ENCODE data around the gene EXT2.

EXT2 gene

GRCh38 chr11:44090539-44090938, 4.9 kb upstream of the EXT2 start:
- no peaks in the 10 kb centered on the region for H3K27me3 ChIP-seq (ENCODE audit: insufficient read depth, poor library complexity, severe bottlenecking)
- TF ChIP-seq, protein P1, sequence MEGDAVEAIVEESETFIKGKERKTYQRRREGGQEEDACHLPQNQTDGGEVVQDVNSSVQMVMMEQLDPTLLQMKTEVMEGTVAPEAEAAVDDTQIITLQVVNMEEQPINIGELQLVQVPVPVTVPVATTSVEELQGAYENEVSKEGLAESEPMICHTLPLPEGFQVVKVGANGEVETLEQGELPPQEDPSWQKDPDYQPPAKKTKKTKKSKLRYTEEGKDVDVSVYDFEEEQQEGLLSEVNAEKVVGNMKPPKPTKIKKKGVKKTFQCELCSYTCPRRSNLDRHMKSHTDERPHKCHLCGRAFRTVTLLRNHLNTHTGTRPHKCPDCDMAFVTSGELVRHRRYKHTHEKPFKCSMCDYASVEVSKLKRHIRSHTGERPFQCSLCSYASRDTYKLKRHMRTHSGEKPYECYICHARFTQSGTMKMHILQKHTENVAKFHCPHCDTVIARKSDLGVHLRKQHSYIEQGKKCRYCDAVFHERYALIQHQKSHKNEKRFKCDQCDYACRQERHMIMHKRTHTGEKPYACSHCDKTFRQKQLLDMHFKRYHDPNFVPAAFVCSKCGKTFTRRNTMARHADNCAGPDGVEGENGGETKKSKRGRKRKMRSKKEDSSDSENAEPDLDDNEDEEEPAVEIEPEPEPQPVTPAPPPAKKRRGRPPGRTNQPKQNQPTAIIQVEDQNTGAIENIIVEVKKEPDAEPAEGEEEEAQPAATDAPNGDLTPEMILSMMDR (IDR thresholded peaks at IDR 0.05; ENCODE audit: insufficient read depth, low read length) = no peak
- TF ChIP-seq POLR2AphosphoS5 (IDR thresholded peaks at IDR 0.05; ENCODE audit: low read depth) (no peak), SPI1 (IDR thresholded peaks at IDR 0.05; ENCODE audit: borderline replicate concordance, low read depth) (no peak), GABPA (IDR thresholded peaks at IDR 0.05; ENCODE audit: low read depth) (no peak)
- TF ChIP-seq, protein P2, sequence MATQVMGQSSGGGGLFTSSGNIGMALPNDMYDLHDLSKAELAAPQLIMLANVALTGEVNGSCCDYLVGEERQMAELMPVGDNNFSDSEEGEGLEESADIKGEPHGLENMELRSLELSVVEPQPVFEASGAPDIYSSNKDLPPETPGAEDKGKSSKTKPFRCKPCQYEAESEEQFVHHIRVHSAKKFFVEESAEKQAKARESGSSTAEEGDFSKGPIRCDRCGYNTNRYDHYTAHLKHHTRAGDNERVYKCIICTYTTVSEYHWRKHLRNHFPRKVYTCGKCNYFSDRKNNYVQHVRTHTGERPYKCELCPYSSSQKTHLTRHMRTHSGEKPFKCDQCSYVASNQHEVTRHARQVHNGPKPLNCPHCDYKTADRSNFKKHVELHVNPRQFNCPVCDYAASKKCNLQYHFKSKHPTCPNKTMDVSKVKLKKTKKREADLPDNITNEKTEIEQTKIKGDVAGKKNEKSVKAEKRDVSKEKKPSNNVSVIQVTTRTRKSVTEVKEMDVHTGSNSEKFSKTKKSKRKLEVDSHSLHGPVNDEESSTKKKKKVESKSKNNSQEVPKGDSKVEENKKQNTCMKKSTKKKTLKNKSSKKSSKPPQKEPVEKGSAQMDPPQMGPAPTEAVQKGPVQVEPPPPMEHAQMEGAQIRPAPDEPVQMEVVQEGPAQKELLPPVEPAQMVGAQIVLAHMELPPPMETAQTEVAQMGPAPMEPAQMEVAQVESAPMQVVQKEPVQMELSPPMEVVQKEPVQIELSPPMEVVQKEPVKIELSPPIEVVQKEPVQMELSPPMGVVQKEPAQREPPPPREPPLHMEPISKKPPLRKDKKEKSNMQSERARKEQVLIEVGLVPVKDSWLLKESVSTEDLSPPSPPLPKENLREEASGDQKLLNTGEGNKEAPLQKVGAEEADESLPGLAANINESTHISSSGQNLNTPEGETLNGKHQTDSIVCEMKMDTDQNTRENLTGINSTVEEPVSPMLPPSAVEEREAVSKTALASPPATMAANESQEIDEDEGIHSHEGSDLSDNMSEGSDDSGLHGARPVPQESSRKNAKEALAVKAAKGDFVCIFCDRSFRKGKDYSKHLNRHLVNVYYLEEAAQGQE (IDR thresholded peaks at IDR 0.05; ENCODE audit: insufficient replicate concordance, low read depth) = no peak
- H3K4me3 ChIP-seq (replicated peaks; ENCODE audit: insufficient read depth, low read length) = no peak overlapping the region
- no peak for DNase-seq (ENCODE audit: low read depth in 1 of 2, low spot score in 1 of 2)
- no peak overlapping the region for H3K27ac ChIP-seq (replicated peaks)

GRCh38 chr11:44094260-44094868, 1.1 kb upstream of the EXT2 start:
- no peak overlapping the region for H3K4me3 ChIP-seq (replicated peaks; ENCODE audit: insufficient read depth, low read length)
- no peaks in the 10 kb centered on the region for H3K27me3 ChIP-seq (ENCODE audit: insufficient read depth, poor library complexity, severe bottlenecking)

DNA sequence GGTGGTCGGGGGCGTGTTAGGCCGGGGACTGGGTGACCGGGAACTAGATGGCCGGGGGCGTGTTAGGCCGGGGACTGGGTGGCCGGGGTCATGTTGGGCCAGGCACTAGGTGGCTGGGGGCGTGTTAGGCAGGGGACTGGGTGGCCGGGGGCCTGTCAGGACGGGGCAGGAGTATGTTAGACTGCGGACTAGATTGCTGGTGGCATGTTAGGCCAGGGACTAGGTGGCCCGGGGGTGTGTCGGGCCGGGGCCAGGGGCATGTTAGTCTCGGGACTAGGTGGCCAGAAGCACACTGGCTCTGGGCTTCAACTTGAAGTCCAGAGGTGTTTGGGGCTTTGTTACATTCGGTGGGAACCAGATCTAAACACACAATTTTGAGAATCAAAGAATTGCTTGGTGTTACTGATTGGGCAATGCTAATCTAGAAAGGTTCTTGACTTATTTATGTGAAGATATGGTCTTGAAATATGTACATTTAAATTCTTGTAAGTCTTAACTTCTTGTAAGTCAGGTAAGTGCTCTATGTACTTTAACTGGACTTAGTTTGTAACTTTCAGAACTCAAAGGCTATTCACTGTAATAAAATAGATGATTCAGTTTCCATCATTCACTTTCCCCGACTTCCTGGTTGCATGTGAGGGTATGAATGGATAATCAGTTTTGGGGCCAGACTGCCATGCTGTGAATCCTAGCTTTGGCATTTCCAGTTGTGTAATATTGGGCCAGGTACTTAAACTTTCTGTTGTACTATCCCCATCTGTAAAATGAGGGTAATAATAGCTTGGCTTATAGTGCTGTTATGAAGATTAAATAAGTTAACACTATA, 1.1 kb downstream of the EXT2 start:
- TF ChIP-seq POLR2AphosphoS5 (IDR thresholded peaks at IDR 0.05; ENCODE audit: low read depth) = no peak
- no peak for TF ChIP-seq GABPA (IDR thresholded peaks at IDR 0.05; ENCODE audit: low read depth)
- TF ChIP-seq, protein P1 (IDR thresholded peaks at IDR 0.05; ENCODE audit: insufficient read depth, low read length) = no peak
- no peak for TF ChIP-seq SPI1 (IDR thresholded peaks at IDR 0.05; ENCODE audit: borderline replicate concordance, low read depth)
- TF ChIP-seq, protein P2 (IDR thresholded peaks at IDR 0.05; ENCODE audit: insufficient replicate concordance, low read depth) = no peak
- H3K27me3 ChIP-seq (ENCODE audit: insufficient read depth, poor library complexity, severe bottlenecking) = no peaks in the 10 kb centered on the region
- H3K27ac ChIP-seq (replicated peaks) = no peak overlapping the region
- peak overlapping the region; percentile 86 for H3K4me3 ChIP-seq (replicated peaks; ENCODE audit: insufficient read depth, low read length)
- no peak for DNase-seq (ENCODE audit: low read depth in 1 of 2, low spot score in 1 of 2)

More at GRCh38 chr11:44094260-44094868, 1.1 kb upstream of the EXT2 start:
- no peak for TF ChIP-seq POLR2AphosphoS5 (IDR thresholded peaks at IDR 0.05; ENCODE audit: low read depth)
- TF ChIP-seq SPI1 (IDR thresholded peaks at IDR 0.05; ENCODE audit: borderline replicate concordance, low read depth) = no peak
- TF ChIP-seq GABPA (IDR thresholded peaks at IDR 0.05; ENCODE audit: low read depth) = no peak
- TF ChIP-seq, protein P2 (IDR thresholded peaks at IDR 0.05; ENCODE audit: insufficient replicate concordance, low read depth) = no peak
- TF ChIP-seq, protein P1 (IDR thresholded peaks at IDR 0.05; ENCODE audit: insufficient read depth, low read length) = peak; percentile 63
- peak; percentile 62 to 77 for DNase-seq (ENCODE audit: low read depth in 1 of 2, low spot score in 1 of 2)
- H3K27ac ChIP-seq (replicated peaks) = no peak overlapping the region

Measured in HL-60 (cell line).